Left renal pelvis (tissue), 4 donors: ENCODE results near the gene USP11. TPM values are rescaled to one million over a fixed set of nuclear protein-coding genes. Genes with fewer than 3 reads are reported as not detected.
A peak's percentile ranks its signal among the peaks of the same experiment; 100 is the strongest.

Source experiments
- DNase-seq, 4 donors: peaks; one replicate each; pipeline ENCODE4 v3.0.0-alpha.2; 2013; ENCODE audit warnings: low read depth in 4 of 4, low spot score in 3 of 4
- polyA plus RNA-seq, 4 donors: library from polyadenylated mRNA; unstranded; fragments of 120-200 nt; gene quantifications; one replicate each; pipeline ENCODE4 v1.2.1, GENCODE V29; 2013; ENCODE audit not compliant: insufficient read length in 4 of 4

USP11 gene
- polyA plus RNA-seq, 4 donors = 115 to 154 (median 138) TPM

GRCh38 chrX:47223476-47224250 lies 9.1 kb upstream of the USP11 start:
- DNase-seq = no peak

GRCh38 chrX:47224266-47224895 lies 8.4 kb upstream of the USP11 start:
- DNase-seq = no peak

GRCh38 chrX:47224896-47225290 lies 7.9 kb upstream of the USP11 start:
- no peak for DNase-seq

- DNase-seq = no peak
These were observed 6.7 kb upstream of the USP11 start for GRCh38 chrX:47226071-47226470.

GRCh38 chrX:47226531-47227333 lies 6.1 kb upstream of the USP11 start:
- DNase-seq = no peak

GRCh38 chrX:47227334-47227583 lies 5.5 kb upstream of the USP11 start:
- no peak for DNase-seq

GRCh38 chrX:47228550-47229270 lies 4.1 kb upstream of the USP11 start:
- DNase-seq = no peak

- DNase-seq = no peak
These were observed 3.4 kb upstream of the USP11 start for GRCh38 chrX:47229427-47229826.

- DNase-seq = no peak
These were observed 2.5 kb upstream of the USP11 start for GRCh38 chrX:47230136-47230868.

- no peak for DNase-seq
These were observed 1.6 kb upstream of the USP11 start for GRCh38 chrX:47231167-47231566.

GRCh38 chrX:47232197-47232802 lies 509 bp upstream of the USP11 start:
- DNase-seq = no peak

GRCh38 chrX:47233333-47234113 lies 714 bp downstream of the USP11 start:
- peak; percentile 76 to 87 (median 77) for DNase-seq

GRCh38 chrX:47234583-47234982 lies 1.8 kb downstream of the USP11 start:
- no peak for DNase-seq

GRCh38 chrX:47235691-47236103 lies 2.9 kb downstream of the USP11 start:
- DNase-seq = no peak

- no peak for DNase-seq
These were observed 6.4 kb downstream of the USP11 start for GRCh38 chrX:47239199-47239598.

- DNase-seq = no peak
These were observed 7.2 kb downstream of the USP11 start for GRCh38 chrX:47239898-47240545.

GRCh38 chrX:47240619-47241018 lies 7.8 kb downstream of the USP11 start:
- no peak for DNase-seq

- DNase-seq = no peak
These were observed 8.6 kb downstream of the USP11 start for GRCh38 chrX:47241201-47242011.
